ENCODE results near the gene SLC7A10.

The SLC7A10 gene

GRCh38 chr19:33252971-33253370 lies 27.3 kb upstream of the SLC7A10 start:
- no peak for DNase-seq

GRCh38 chr19:33252418-33252962 lies 26.8 kb upstream of the SLC7A10 start:
- DNase-seq = no peak

GRCh38 chr19:33251526-33252090 lies 26.0 kb upstream of the SLC7A10 start:
- DNase-seq = no peak

- DNase-seq = no peak
These were observed 25.4 kb upstream of the SLC7A10 start for GRCh38 chr19:33251076-33251475.

- no peak for DNase-seq
These were observed 24.9 kb upstream of the SLC7A10 start for GRCh38 chr19:33250500-33250899.

GRCh38 chr19:33249740-33250366 lies 24.2 kb upstream of the SLC7A10 start:
- no peak for DNase-seq

GRCh38 chr19:33248954-33249613 lies 23.4 kb upstream of the SLC7A10 start:
- no peak for DNase-seq

- no peak for DNase-seq
These were observed 22.9 kb upstream of the SLC7A10 start for GRCh38 chr19:33248553-33248953.

GRCh38 chr19:33248104-33248503 lies 22.5 kb upstream of the SLC7A10 start:
- no peak for DNase-seq

- DNase-seq = no peak
These were observed 21.8 kb upstream of the SLC7A10 start for GRCh38 chr19:33247441-33247819.

GRCh38 chr19:33246709-33247440 lies 21.2 kb upstream of the SLC7A10 start:
- DNase-seq = no peak

GRCh38 chr19:33245948-33246708 lies 20.5 kb upstream of the SLC7A10 start:
- no peak for DNase-seq

- no peak for DNase-seq
These were observed 17.3 kb upstream of the SLC7A10 start for GRCh38 chr19:33242911-33243310.

- DNase-seq = no peak
These were observed 16.5 kb upstream of the SLC7A10 start for GRCh38 chr19:33242131-33242530.

- peak; percentile 67 for DNase-seq
These were observed 16.0 kb upstream of the SLC7A10 start for GRCh38 chr19:33241530-33242101.

- DNase-seq = no peak
These were observed 15.5 kb upstream of the SLC7A10 start for GRCh38 chr19:33241091-33241529.

GRCh38 chr19:33240181-33240771 lies 14.6 kb upstream of the SLC7A10 start:
- no peak for DNase-seq

- DNase-seq = no peak
These were observed 13.7 kb upstream of the SLC7A10 start for GRCh38 chr19:33239223-33239975.

- DNase-seq = no peak
These were observed 13.0 kb upstream of the SLC7A10 start for GRCh38 chr19:33238481-33239149.

GRCh38 chr19:33236696-33237390 lies 11.2 kb upstream of the SLC7A10 start:
- no peak for DNase-seq

Data from activated CD8-positive, alpha-beta memory T cell treated with anti-CD3 and anti-CD28 coated beads for 24 hours (primary cell).